GM21423 (cell line): ENCODE results near the gene LMBRD1.

Experiments used
- ATAC-seq: cut with Tn5 transposase; IDR thresholded peaks from one replicate; pipeline ENCODE4 v1.9.1; 2021; ENCODE audit warnings: mild to moderate bottlenecking, moderate library complexity; ENCODE audit not compliant: unreplicated experiment

LMBRD1 gene

DNA sequence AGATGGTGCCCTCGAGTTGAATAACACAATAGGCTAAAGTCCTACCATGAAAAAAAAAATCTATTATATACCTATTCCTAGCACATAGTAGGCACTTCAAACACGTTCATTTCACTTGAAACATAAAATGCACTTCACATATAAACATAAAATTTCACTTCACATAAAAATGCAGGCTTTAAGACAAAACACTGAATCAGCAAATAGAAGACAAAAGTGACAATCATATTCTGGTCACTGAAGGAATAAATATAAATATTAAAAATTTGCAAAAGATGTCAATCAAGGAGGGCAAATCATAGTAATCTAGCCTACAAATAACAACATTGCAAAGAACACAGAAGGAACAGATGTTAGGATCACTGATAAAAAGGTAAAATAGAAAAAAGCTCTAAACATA lies 153.1 kb downstream of the LMBRD1 start:
- no peak for ATAC-seq

- ATAC-seq, result no peak
These were observed 163.9 kb downstream of the LMBRD1 start for GRCh38 chr6:69632932-69633331.

- no peak for ATAC-seq
These were observed 165.1 kb downstream of the LMBRD1 start for GRCh38 chr6:69631552-69632346.

DNA sequence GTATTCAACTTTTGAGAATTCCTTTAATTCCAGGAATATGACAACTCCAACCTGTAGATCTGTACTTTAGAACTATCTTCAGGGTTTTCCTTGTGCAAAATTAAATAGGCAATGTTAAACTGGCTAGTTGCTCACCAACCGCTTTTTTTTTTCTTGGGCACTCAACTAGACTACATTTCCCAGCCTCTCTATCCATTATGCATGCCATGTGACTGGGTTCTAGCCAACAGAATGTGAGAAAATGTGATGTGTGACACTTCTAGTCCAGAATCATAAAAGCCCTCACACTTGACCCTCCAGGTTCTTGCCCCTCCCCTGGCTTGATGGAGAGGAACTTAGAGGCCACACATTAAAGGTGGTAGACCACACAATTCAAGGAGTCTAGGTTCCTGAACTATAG lies 166.0 kb downstream of the LMBRD1 start:
- ATAC-seq, result no peak

DNA sequence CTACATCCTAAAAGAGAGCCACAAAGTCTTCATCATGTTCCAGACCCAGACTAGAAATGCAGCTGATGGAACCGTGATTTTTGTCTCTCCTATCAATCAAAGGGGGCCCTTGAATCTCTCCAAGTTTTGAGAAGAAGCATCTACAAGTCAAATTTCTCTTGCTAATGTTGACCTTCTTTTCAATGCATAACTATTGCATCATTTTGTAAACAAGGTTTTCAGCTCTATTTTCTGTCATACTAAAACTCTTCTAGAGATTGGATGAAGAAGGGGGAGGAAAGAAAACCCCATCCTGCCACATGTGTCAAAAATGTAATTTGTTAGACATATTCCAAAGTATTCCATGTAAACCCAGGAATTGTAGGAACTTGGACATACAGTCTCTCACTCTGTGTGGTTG lies 169.2 kb downstream of the LMBRD1 start:
- no peak for ATAC-seq

- ATAC-seq, result no peak
These were observed 171.9 kb downstream of the LMBRD1 start for GRCh38 chr6:69624944-69625343.
